ENCODE data around the gene GPR62. TPM values are rescaled to one million over a fixed set of nuclear protein-coding genes. Genes with fewer than 3 reads are reported as not detected.

The GPR62 gene
- total RNA-seq, 3 donors from 2014 or later (not counting 1 experiment from before 2014, with no cell fraction given), result not detected

DNA sequence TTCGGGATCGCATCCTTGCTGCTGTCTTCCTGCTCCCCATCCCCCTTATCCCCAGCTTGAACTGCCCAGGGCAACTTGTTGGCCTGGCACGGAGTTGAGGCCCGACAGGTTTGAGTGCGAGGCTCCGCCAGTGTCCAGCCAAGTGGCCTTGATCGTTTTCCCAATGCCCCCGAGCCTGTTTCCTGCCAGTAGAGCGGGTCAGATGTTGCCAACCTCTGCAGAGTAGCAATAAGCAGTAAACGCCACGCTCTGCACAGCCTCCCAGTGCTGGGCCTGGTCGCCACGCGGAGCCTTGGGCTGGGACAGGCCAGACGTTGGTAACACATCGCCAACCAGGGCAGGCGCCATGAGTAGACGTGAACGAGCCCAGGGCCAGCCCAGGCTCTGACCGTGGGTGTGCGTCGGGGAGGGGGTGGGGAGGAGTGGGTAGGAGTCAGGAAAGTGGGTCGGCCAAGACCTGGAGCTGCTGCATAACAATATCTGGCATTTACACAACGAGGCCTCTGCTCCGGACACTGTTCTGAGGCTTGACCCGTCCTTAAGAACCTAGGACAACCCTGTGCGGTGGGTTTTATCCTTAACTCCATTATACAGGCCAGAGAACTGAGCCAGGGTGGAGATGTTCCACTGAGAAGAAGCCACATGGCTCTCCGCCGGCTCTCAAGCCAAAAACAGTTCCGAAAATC lies 19.2 kb downstream of the GPR62 start:
- ATAC-seq, result peak; percentile 11 to 18 (median 12)
- no peaks in the 10 kb centered on the region for H3K9me3 ChIP-seq (ENCODE audit: control insufficient read depth, insufficient read depth, low read length)
- H3K36me3 Mint-ChIP-seq, result no peaks in the 10 kb centered on the region
- H3K4me3 Mint-ChIP-seq, result peak overlapping the region; percentile 99
- H3K9me3 Mint-ChIP-seq, result no peaks in the 10 kb centered on the region
- no peaks in the 10 kb centered on the region for H3K27me3 ChIP-seq (ENCODE audit: control insufficient read depth, insufficient read depth, low read length)
- no peaks in the 10 kb centered on the region for H3K27me3 Mint-ChIP-seq (ENCODE audit: low read depth in 2 of 2)
- peak overlapping the region; percentile 87 for H3K4me3 ChIP-seq (ENCODE audit: low read length)
- 22% methylated on average over 30 of the region's 30 CpGs for WGBS (ENCODE audit: insufficient coverage)
- H3K27ac ChIP-seq (ENCODE audit: low read length), result peak overlapping the region; percentile 53
- H3K36me3 ChIP-seq (ENCODE audit: control insufficient read depth, insufficient read depth, low read length), result no peaks in the 10 kb centered on the region
- peak overlapping the region; percentile 86 to 90 for H3K27ac Mint-ChIP-seq
- TF ChIP-seq, protein P1, sequence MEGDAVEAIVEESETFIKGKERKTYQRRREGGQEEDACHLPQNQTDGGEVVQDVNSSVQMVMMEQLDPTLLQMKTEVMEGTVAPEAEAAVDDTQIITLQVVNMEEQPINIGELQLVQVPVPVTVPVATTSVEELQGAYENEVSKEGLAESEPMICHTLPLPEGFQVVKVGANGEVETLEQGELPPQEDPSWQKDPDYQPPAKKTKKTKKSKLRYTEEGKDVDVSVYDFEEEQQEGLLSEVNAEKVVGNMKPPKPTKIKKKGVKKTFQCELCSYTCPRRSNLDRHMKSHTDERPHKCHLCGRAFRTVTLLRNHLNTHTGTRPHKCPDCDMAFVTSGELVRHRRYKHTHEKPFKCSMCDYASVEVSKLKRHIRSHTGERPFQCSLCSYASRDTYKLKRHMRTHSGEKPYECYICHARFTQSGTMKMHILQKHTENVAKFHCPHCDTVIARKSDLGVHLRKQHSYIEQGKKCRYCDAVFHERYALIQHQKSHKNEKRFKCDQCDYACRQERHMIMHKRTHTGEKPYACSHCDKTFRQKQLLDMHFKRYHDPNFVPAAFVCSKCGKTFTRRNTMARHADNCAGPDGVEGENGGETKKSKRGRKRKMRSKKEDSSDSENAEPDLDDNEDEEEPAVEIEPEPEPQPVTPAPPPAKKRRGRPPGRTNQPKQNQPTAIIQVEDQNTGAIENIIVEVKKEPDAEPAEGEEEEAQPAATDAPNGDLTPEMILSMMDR (IDR thresholded peaks at IDR 0.05), result peak; percentile 50
- no peak for DNase-seq
- peaks cover 41% of the 10 kb centered on the region for H3K4me1 ChIP-seq (ENCODE audit: control insufficient read depth, insufficient read depth, low read length)
- intact Hi-C loops (cut with micrococcal nuclease), result loop anchor here (1.0 to 2.0 kb wide), 3 partner anchors 8 to 32 kb away; partner anchors contain the start of genes PARP3 and RPL29
- H3K4me1 Mint-ChIP-seq, result peaks cover 27 to 36% of the 10 kb centered on the region in 2 donors

DNA sequence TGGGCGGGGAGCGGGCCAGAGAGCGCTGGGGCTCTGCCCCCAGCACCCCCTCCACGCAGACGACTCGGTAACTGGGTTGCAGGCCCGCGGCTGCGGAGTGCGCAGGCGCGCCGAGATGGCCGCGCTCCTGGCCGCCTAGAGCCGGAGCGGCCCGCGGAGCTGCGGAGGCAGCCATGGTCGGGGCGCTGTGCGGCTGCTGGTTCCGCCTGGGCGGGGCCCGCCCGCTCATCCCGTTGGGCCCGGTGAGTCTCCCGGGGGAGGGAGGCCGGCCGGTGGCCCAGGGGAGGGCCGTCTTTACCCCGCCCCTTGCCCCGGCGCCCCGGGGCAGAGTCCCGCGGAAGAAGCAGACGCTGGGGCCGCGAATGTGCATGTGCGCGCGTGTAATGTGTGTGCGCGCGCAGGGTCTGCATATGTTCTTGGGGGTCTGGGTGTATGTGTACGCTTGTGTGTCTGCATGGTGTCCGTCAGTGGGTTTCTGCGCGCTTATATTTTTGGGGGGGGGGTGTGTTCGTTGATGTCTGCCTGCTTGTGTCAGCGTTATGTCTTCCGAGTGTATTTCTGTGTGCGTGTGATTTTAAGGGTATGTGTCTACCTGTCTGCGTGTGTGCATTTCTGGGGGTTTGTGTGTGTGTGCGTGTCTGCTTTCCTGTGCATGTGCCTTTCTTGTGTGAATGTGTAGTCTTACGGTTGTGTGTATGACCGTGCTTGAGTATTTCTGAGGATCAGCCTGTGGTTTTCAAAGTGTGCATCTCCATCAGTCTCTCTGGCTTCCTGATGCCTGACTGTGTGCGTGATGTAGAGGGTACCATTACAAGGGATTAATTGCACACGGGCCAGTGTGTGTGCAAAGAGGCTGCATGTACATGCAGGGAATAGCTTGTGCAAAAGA lies 20.0 kb downstream of the GPR62 start, which contains the start of gene ABHD14A:
Gene ABHD14A, plus strand, starts transcription at position 102 of the 889 bp plus-strand sequence. Its CDS starts 72 bp downstream, at position 174.
- peak; percentile 77 to 82 (median 78) for ATAC-seq
- TF ChIP-seq, protein P1 (IDR thresholded peaks at IDR 0.05), result no peak
- Histone ChIP-seq H3K27me3 (ENCODE audit: control insufficient read depth, insufficient read depth, low read length) (no peaks in the 10 kb centered on the region), H3K9me3 (ENCODE audit: control insufficient read depth, insufficient read depth, low read length) (no peaks in the 10 kb centered on the region), H3K4me1 (ENCODE audit: control insufficient read depth, insufficient read depth, low read length) (peaks cover 41% of the 10 kb centered on the region), H3K27ac (ENCODE audit: low read length) (peak within 1 kb of the TSS; percentile 53), H3K36me3 (ENCODE audit: control insufficient read depth, insufficient read depth, low read length) (no peaks in the 10 kb centered on the region), H3K4me3 (ENCODE audit: low read length) (peak within 1 kb of the TSS; percentile 87)
- under 1% methylated on average over 63 of the region's 63 CpGs for WGBS (ENCODE audit: insufficient coverage)
- peak within 1 kb of the TSS; percentile 86 to 90 for H3K27ac Mint-ChIP-seq
- intact Hi-C loops (cut with micrococcal nuclease), result loop anchor here (1.0 to 2.0 kb wide), 3 partner anchors 7 to 33 kb away; partner anchors contain the start of genes PARP3 and RPL29
- peaks cover 27 to 36% of the 10 kb centered on the region in 2 donors for H3K4me1 Mint-ChIP-seq
- H3K27me3 Mint-ChIP-seq (ENCODE audit: low read depth in 2 of 2), result no peaks in the 10 kb centered on the region
- DNase-seq, result peak; percentile 70 to 90
- no peaks in the 10 kb centered on the region for H3K36me3 Mint-ChIP-seq
- peak within 1 kb of the TSS; percentile 99 for H3K4me3 Mint-ChIP-seq
- no peaks in the 10 kb centered on the region for H3K9me3 Mint-ChIP-seq

DNA sequence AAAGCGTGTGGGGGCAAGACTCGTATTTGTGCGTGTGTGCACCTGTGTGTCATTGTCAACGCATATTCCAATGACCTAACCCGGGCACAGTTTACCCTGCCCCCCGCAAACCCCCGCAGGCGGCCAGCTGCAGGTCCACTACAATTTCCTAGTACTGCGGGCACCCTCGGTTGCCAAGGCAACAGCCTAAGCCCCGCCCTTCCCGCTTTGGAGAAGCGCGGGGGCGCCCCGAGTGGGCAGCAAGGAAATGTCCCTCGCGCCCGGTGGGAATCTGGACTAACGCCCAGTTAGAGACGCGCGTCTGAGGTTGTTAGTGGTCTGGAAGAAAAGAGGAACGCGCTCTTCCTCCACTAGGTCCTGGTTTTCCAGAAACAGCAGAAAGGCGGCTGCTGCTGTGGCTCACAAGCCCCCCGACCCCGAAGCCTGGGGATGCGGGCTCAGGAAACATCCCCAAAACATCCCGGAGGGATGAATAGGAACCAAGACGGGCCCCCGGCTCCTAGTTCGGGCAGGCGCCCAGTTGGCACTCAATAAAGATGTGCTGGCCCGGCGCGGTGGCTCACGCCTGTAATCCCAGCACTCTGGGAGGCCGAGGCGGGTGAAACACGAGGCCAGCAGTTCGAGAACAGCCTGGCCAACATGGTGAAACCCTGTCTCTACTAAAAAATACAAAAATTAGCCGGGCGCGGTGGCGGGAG lies 20.8 kb downstream of the GPR62 start:
- H3K27ac ChIP-seq (ENCODE audit: low read length), result no peak overlapping the region
- WGBS (ENCODE audit: insufficient coverage), result 52% methylated on average over 46 of the region's 46 CpGs
- peak overlapping the region; percentile 63 to 90 for H3K27ac Mint-ChIP-seq
- H3K27me3 Mint-ChIP-seq (ENCODE audit: low read depth in 2 of 2), result no peaks in the 10 kb centered on the region
- no peaks in the 10 kb centered on the region for H3K9me3 Mint-ChIP-seq
- H3K4me3 ChIP-seq (ENCODE audit: low read length), result peak overlapping the region; percentile 87
- peaks cover 42% of the 10 kb centered on the region for H3K4me1 ChIP-seq (ENCODE audit: control insufficient read depth, insufficient read depth, low read length)
- intact Hi-C loops (cut with micrococcal nuclease), result loop anchor here (2.0 kb wide), 1 partner anchor 19 kb away; the partner anchor contains the start of gene RPL29
- ATAC-seq, result no peak
- peaks cover 27 to 40% of the 10 kb centered on the region in 2 donors for H3K4me1 Mint-ChIP-seq
- H3K27me3 ChIP-seq (ENCODE audit: control insufficient read depth, insufficient read depth, low read length), result no peaks in the 10 kb centered on the region
- peaks cover 2% of the 10 kb centered on the region for H3K36me3 ChIP-seq (ENCODE audit: control insufficient read depth, insufficient read depth, low read length)
- no peaks in the 10 kb centered on the region for H3K36me3 Mint-ChIP-seq
- H3K4me3 Mint-ChIP-seq, result peak overlapping the region; percentile 81
- DNase-seq, result peak in 1 of 2 donors; percentile 57
- H3K9me3 ChIP-seq (ENCODE audit: control insufficient read depth, insufficient read depth, low read length), result no peaks in the 10 kb centered on the region
- TF ChIP-seq, protein P1 (IDR thresholded peaks at IDR 0.05), result no peak
